Dendritic cell treated with granulocyte-macrophage colony-stimulating factor and Interleukin-4, amounts not matched to agents 40 ng/mL and 50 ng/mL, for 4 days (primary cell): ENCODE results near the gene C6orf132.
A peak's percentile ranks its signal among the peaks of the same experiment; 100 is the strongest.

Experiments used
- H3K27ac Mint-ChIP-seq: one replicate; pipeline ENCODE4 v1.8.0; 2022; ENCODE audit warnings: mild to moderate bottlenecking, mixed read lengths
- H3K27me3 Mint-ChIP-seq: one replicate; pipeline ENCODE4 v1.8.0; 2022; ENCODE audit warnings: mild to moderate bottlenecking, mixed read lengths
- H3K36me3 Mint-ChIP-seq: one replicate; pipeline ENCODE4 v1.8.0; 2022; ENCODE audit warnings: low read depth, mixed read lengths
- H3K4me1 Mint-ChIP-seq: one replicate; pipeline ENCODE4 v1.8.0; 2022; ENCODE audit warnings: low read depth, mixed read lengths
- H3K4me3 Mint-ChIP-seq: one replicate; pipeline ENCODE4 v1.8.0; 2022; ENCODE audit warnings: mild to moderate bottlenecking, moderate library complexity, mixed read lengths
- H3K9me3 Mint-ChIP-seq: one replicate; pipeline ENCODE4 v1.8.0; 2022; ENCODE audit warnings: mixed read lengths
- intact Hi-C: fragments of 100-400 bp; cut with micrococcal nuclease; formaldehyde crosslinking; loops from one replicate; pipeline ENCODE4 v1.15.0; 2022

C6orf132 gene

DNA sequence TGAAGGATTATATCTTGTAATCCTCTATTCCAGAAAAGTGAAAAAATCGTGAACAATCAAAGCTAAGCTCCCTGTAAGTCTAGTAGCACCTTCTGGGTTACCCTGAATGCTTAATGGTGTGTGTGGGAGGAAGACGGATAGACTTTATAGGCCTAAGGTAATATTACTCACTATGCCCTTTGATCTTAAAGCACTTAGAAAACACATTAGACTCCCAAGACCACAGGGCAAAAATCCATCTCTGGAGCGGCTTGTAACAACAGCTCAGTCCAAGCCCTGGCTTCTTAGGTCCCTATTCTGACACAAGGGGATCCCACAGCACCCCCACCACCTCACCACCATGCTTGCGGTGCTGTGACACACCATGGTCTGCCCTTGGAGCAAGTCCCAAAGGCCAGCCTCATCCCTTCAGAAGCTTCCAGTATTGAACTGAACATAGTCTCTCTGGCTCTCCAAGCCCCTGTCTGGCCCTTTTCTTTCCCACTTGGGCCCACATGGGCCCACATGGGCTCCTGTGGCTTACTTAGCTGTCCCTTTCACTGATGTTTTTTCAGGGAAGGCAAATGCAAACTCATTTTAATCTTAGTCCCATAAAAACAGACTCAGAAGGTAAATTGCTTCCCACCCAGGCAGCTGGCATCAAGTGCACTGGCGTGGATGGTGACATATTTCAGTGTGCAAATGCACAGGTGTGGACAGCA lies 28.3 kb downstream of the C6orf132 start:
- H3K4me1 Mint-ChIP-seq = no peaks in the 10 kb centered on the region
- H3K36me3 Mint-ChIP-seq = no peaks in the 10 kb centered on the region
- H3K4me3 Mint-ChIP-seq = no peak overlapping the region
- no peaks in the 10 kb centered on the region for H3K9me3 Mint-ChIP-seq
- H3K27me3 Mint-ChIP-seq = peaks cover 29% of the 10 kb centered on the region
- intact Hi-C loops = no loop called here
- H3K27ac Mint-ChIP-seq = no peak overlapping the region

DNA sequence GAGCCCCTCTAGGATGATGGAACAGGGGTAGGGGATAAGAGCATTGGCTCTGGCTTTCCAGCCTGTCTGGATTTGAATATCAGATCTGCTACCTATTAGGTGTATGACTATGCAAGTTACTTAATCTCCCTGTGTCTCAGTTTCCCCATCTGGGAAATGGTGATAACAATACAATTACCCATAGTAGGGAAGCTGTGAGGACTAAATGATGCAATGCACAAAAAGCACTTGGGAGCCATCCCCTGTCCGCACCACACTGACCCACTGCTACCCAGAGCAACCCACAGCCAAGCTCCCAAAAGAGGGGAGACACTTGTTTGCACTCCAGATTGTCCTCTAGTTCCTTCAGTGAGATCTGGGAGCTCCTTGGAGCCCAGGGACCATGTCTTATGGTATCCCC lies 30.1 kb downstream of the C6orf132 start:
- intact Hi-C loops = no loop called here
- H3K36me3 Mint-ChIP-seq = no peaks in the 10 kb centered on the region
- H3K9me3 Mint-ChIP-seq = no peaks in the 10 kb centered on the region
- H3K27ac Mint-ChIP-seq = no peak overlapping the region
- H3K4me3 Mint-ChIP-seq = no peak overlapping the region
- peaks cover 33% of the 10 kb centered on the region for H3K27me3 Mint-ChIP-seq
- no peaks in the 10 kb centered on the region for H3K4me1 Mint-ChIP-seq

DNA sequence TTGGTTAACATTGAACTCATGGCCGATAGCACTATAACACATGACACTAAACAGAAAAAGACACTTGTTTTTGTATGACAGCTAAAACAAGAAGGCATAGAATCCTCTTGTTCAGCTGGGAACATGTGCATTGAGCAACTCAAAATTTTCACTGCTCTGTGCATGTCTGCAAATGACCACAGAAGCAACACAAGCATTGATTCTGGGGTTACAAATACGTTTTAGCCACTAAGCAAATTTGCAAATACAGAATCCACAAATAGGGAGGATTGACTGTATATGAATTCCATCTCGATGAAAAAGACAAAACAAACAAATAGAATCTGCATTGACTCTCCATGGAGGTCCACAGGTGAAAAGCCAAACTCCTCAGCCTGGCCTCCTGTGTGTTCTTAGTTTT lies 31.7 kb downstream of the C6orf132 start:
- no peaks in the 10 kb centered on the region for H3K9me3 Mint-ChIP-seq
- H3K27ac Mint-ChIP-seq = no peak overlapping the region
- intact Hi-C loops = no loop called here
- H3K4me3 Mint-ChIP-seq = no peak overlapping the region
- no peaks in the 10 kb centered on the region for H3K4me1 Mint-ChIP-seq
- H3K27me3 Mint-ChIP-seq = peaks cover 33% of the 10 kb centered on the region
- H3K36me3 Mint-ChIP-seq = no peaks in the 10 kb centered on the region

DNA sequence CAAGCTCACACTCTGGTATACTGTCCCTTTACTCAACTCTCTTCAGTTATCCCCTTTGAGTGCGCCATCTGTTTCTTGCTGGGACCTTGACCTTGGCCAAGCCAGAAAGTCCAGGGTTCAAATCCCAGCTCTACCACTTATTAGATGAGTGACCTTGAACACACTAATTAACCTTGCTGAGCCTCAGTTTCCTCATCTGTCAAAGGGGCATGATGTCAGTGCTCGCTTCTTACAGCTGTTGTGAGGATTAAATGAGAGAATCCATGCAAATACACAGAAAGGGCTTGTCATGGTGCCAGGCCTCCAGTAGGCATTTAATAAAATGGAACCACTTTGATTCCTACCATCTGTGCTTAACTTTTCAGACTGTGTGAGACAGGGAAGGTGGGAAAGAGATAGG lies 34.3 kb downstream of the C6orf132 start:
- intact Hi-C loops = no loop called here
- H3K27me3 Mint-ChIP-seq = peaks cover 47% of the 10 kb centered on the region

DNA sequence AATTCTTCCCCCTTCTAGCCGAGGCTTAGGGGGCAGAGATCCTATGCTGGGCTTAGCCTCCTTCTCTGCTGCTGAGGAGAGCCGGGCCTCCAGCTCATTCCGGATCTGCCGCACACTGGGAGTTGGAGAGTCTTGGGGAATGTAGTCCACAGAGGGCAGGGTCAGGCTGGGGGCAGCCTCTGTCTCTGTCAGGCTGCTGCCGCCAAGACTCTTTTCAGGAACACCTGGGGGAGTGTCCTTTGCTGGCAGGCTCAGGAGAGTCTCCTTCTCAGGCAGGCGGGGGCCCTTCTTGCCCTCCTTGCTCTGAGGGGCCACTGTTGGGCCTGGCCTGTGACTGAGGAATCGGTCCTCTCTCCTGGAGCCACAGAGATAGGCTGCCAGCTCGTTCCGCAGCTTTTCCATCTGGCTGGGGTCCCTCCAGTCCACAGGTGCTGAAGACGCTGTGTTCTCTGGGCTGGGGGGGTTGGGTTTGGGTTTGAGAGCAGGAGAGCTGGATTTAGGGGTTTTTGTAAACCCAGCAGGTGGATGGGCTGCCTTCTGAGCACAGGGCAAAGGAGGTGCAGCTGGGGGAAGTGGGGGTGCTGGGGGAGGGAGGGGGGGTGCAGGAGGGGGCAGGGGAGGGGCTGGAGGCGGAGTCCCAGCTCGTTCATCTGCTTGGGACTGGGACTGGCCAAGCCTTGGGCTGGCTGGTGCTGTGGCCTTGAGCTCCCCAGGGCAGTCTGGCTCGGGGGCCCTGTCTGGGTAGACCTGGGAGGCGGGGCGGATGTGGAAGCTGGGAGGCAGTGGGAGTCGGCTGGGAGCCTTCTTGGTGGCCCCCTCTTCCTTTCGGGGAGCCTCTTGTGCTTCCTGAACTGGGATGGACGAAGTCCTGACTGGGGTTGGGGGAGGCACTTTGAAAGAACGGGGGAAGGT lies 36.1 kb downstream of the C6orf132 start:
- H3K4me3 Mint-ChIP-seq = no peak overlapping the region
- no peaks in the 10 kb centered on the region for H3K9me3 Mint-ChIP-seq
- H3K27ac Mint-ChIP-seq = no peak overlapping the region

More for the DNA sequence above, 34.3 kb downstream of the C6orf132 start:
- Mint-ChIP-seq H3K36me3 (no peaks in the 10 kb centered on the region), H3K4me3 (no peak overlapping the region), H3K4me1 (peaks cover 7% of the 10 kb centered on the region), H3K27ac (no peak overlapping the region), H3K9me3 (no peaks in the 10 kb centered on the region)

GRCh38 chr6:42105709-42106108 lies 36.7 kb downstream of the C6orf132 start:
- Mint-ChIP-seq H3K27ac (no peak overlapping the region), H3K27me3 (peaks cover 42% of the 10 kb centered on the region), H3K9me3 (no peaks in the 10 kb centered on the region), H3K4me3 (no peak overlapping the region), H3K36me3 (no peaks in the 10 kb centered on the region), H3K4me1 (peaks cover 7% of the 10 kb centered on the region)
- intact Hi-C loops = no loop called here

More for the DNA sequence above, 36.1 kb downstream of the C6orf132 start:
- intact Hi-C loops = no loop called here
- H3K27me3 Mint-ChIP-seq = peaks cover 44% of the 10 kb centered on the region
- H3K4me1 Mint-ChIP-seq = peaks cover 7% of the 10 kb centered on the region
- no peaks in the 10 kb centered on the region for H3K36me3 Mint-ChIP-seq

- intact Hi-C loops = no loop called here
- H3K9me3 Mint-ChIP-seq = no peaks in the 10 kb centered on the region
- H3K4me1 Mint-ChIP-seq = peaks cover 7% of the 10 kb centered on the region
- H3K36me3 Mint-ChIP-seq = no peaks in the 10 kb centered on the region
- H3K4me3 Mint-ChIP-seq = no peak overlapping the region
- H3K27ac Mint-ChIP-seq = no peak overlapping the region
- H3K27me3 Mint-ChIP-seq = peaks cover 42% of the 10 kb centered on the region
Observed at GRCh38 chr6:42105156-42105648, 37.2 kb downstream of the C6orf132 start.

DNA sequence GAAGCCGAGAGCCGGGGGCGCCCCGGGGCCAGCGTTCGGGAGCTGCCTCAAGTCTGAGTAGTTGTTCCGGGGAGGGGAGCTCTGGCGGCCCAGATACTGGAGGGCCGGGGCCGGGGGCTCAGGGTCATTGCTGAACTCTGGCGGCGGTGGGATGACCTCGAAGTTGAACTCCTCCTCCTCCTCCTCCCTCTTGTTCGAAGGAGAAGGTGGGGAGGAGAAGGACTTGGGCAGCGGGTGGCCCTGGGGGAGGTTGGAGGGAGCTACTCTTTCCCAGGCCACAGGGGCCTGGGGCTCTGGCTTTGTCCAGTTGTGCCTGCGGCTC lies 37.7 kb downstream of the C6orf132 start:
- Mint-ChIP-seq H3K4me1 (peaks cover 7% of the 10 kb centered on the region), H3K27me3 (peaks cover 39% of the 10 kb centered on the region), H3K4me3 (no peak overlapping the region), H3K27ac (no peak overlapping the region), H3K9me3 (no peaks in the 10 kb centered on the region), H3K36me3 (no peaks in the 10 kb centered on the region)
- intact Hi-C loops = no loop called here

- H3K27ac Mint-ChIP-seq = no peak overlapping the region
- H3K36me3 Mint-ChIP-seq = no peaks in the 10 kb centered on the region
- H3K4me1 Mint-ChIP-seq = peaks cover 7% of the 10 kb centered on the region
- peak overlapping the region; percentile 57 for H3K4me3 Mint-ChIP-seq
- intact Hi-C loops = no loop called here
- H3K9me3 Mint-ChIP-seq = no peaks in the 10 kb centered on the region
- H3K27me3 Mint-ChIP-seq = peaks cover 39% of the 10 kb centered on the region
Observed at GRCh38 chr6:42104095-42104803, 38.2 kb downstream of the C6orf132 start.

DNA sequence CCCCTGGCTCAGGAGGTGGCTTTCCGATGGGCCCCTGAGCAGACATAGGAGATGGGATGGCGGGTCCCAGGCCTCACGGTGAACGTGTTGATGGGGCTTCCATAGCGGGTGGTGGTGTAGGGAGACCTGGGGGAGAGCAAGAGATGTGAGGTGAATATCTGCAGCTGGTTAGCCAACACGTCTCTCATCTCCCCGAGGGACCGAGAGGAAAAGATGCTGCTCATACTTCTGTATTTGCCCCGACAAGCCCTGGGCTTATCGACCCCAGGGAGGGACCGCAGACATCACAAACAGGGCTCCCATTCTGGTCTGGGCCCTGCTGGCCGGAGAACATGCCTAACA lies 38.7 kb downstream of the C6orf132 start:
- no peak overlapping the region for H3K27ac Mint-ChIP-seq
- peaks cover 7% of the 10 kb centered on the region for H3K4me1 Mint-ChIP-seq
- peaks cover 38% of the 10 kb centered on the region for H3K27me3 Mint-ChIP-seq
- intact Hi-C loops = no loop called here
- no peaks in the 10 kb centered on the region for H3K36me3 Mint-ChIP-seq
- no peaks in the 10 kb centered on the region for H3K9me3 Mint-ChIP-seq
- H3K4me3 Mint-ChIP-seq = no peak overlapping the region

- Mint-ChIP-seq H3K4me1 (peaks cover 7% of the 10 kb centered on the region), H3K27ac (no peak overlapping the region), H3K9me3 (no peaks in the 10 kb centered on the region), H3K36me3 (no peaks in the 10 kb centered on the region), H3K27me3 (peaks cover 36% of the 10 kb centered on the region), H3K4me3 (no peak overlapping the region)
- intact Hi-C loops = no loop called here
Observed at GRCh38 chr6:42103216-42103615, 39.2 kb downstream of the C6orf132 start.

- H3K4me1 Mint-ChIP-seq = peaks cover 7% of the 10 kb centered on the region
- H3K27me3 Mint-ChIP-seq = peaks cover 29% of the 10 kb centered on the region
- intact Hi-C loops = no loop called here
- H3K36me3 Mint-ChIP-seq = no peaks in the 10 kb centered on the region
- no peak overlapping the region for H3K27ac Mint-ChIP-seq
- H3K9me3 Mint-ChIP-seq = no peaks in the 10 kb centered on the region
- no peak overlapping the region for H3K4me3 Mint-ChIP-seq
Observed at GRCh38 chr6:42101186-42101657, 41.2 kb downstream of the C6orf132 start.

GRCh38 chr6:42100029-42100901 lies 42.2 kb downstream of the C6orf132 start:
- Mint-ChIP-seq H3K4me1 (peaks cover 7% of the 10 kb centered on the region), H3K27me3 (peaks cover 20% of the 10 kb centered on the region), H3K36me3 (no peaks in the 10 kb centered on the region), H3K9me3 (no peaks in the 10 kb centered on the region), H3K27ac (no peak overlapping the region), H3K4me3 (no peak overlapping the region)
- intact Hi-C loops = no loop called here
